Fibroblast of lung (primary cell): ENCODE measurements around the gene PLAA.

Experiments
- EZH2 ChIP-seq: IDR thresholded peaks from 2 replicates; pipeline ENCODE4 v1.5.1; 2012; ENCODE audit warnings: low read length, control low read depth, mild to moderate bottlenecking; ENCODE audit errors: missing control alignments
- TF ChIP-seq, protein P1 (sequence below), 2 donors: IDR thresholded peaks in 1 of 2; conservative IDR thresholded peaks in 1 of 2; 1 replicate in 1 of 2; 2 replicates in 1 of 2; pipeline ENCODE4 v1.5.1; 2011 to 2012; ENCODE audit warnings: low read length in 2 of 2, control low read depth in 1 of 2, inconsistent platforms in 1 of 2, low read depth in 1 of 2, mild to moderate bottlenecking in 1 of 2

DNA sequence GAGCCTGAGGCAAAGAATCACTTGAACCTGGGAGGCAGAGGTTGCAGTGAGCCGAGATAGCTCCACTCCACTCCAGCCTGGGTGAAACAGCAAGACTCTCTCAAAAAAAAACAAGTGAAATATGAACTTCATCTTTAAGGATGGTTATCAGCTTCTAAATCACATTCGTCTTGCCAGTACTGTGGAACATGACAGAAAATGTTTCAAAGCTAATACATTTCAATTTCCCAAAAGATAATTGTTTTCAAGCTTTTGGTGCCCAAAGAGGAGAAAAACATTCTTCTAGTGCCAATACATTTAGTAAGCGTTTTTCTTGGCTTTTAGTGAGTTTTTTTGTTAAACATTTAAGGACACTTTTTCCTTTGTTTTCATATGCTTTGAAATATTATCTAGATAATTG, 4.8 kb upstream of the PLAA start:
- TF ChIP-seq, protein P1, sequence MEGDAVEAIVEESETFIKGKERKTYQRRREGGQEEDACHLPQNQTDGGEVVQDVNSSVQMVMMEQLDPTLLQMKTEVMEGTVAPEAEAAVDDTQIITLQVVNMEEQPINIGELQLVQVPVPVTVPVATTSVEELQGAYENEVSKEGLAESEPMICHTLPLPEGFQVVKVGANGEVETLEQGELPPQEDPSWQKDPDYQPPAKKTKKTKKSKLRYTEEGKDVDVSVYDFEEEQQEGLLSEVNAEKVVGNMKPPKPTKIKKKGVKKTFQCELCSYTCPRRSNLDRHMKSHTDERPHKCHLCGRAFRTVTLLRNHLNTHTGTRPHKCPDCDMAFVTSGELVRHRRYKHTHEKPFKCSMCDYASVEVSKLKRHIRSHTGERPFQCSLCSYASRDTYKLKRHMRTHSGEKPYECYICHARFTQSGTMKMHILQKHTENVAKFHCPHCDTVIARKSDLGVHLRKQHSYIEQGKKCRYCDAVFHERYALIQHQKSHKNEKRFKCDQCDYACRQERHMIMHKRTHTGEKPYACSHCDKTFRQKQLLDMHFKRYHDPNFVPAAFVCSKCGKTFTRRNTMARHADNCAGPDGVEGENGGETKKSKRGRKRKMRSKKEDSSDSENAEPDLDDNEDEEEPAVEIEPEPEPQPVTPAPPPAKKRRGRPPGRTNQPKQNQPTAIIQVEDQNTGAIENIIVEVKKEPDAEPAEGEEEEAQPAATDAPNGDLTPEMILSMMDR (conservative IDR thresholded peaks at IDR 0.05 in 1 of 2, IDR thresholded peaks at IDR 0.05 in 1 of 2; ENCODE audit: low read depth in 1 of 2, low read length in 2 of 2): no peak
- no peak for TF ChIP-seq EZH2
